Pulmonary artery endothelial cell (primary cell): ENCODE results near the gene EDEM3. TPM values are rescaled to one million over a fixed set of nuclear protein-coding genes. Genes with fewer than 3 reads are reported as not detected.
A peak's percentile ranks its signal among the peaks of the same experiment; 100 is the strongest.
"Not testable (repeated sequence)": the region's sequence is repeated elsewhere in the genome, so short reads cannot be mapped to it uniquely, and the experiment has no call there.

ENCODE experiments used
- DNase-seq: peaks from one replicate; pipeline ENCODE4 v3.0.0-alpha.2; 2011; ENCODE audit warnings: low read depth, low spot score
- total RNA-seq: library from RNA; depleted of rRNA; stranded (reverse); fragments of >200 nt; gene quantifications from 2 replicates; pipeline ENCODE4 v1.2.3, GENCODE V29; 2014

Gene EDEM3
- total RNA-seq: 53.1 and 90.3 TPM in 2 replicates

- DNase-seq: peak; percentile 99
Measured at GRCh38 chr1:184754476-184755225, at the start of gene EDEM3. TSS of gene EDEM3 (minus strand) at chr1:184754858. CDS start at chr1:184754646, 212 bp downstream.

GRCh38 chr1:184804220-184804619 is 49.6 kb upstream of the EDEM3 start:
- DNase-seq: no peak

GRCh38 chr1:184803180-184803492 is 48.5 kb upstream of the EDEM3 start:
- DNase-seq: no peak

- no peak for DNase-seq
Measured at GRCh38 chr1:184802354-184803179, 47.9 kb upstream of the EDEM3 start.

- DNase-seq: peak; percentile 68
Measured at GRCh38 chr1:184801503-184801902, 46.8 kb upstream of the EDEM3 start.

GRCh38 chr1:184800876-184801275 is 46.2 kb upstream of the EDEM3 start:
- no peak for DNase-seq

- no peak for DNase-seq
Measured at GRCh38 chr1:184793967-184794366, 39.3 kb upstream of the EDEM3 start.

- DNase-seq: peak; percentile 73
Measured at GRCh38 chr1:184792450-184792969, 37.9 kb upstream of the EDEM3 start.

- DNase-seq: no peak
Measured at GRCh38 chr1:184791550-184791900, 36.9 kb upstream of the EDEM3 start.

GRCh38 chr1:184790642-184791549 is 36.2 kb upstream of the EDEM3 start:
- DNase-seq: no peak

GRCh38 chr1:184789884-184790283 is 35.2 kb upstream of the EDEM3 start:
- no peak for DNase-seq

GRCh38 chr1:184788970-184789369 is 34.3 kb upstream of the EDEM3 start:
- no peak for DNase-seq

GRCh38 chr1:184785529-184785928 is 30.9 kb upstream of the EDEM3 start:
- DNase-seq: no peak

GRCh38 chr1:184783723-184784122 is 29.1 kb upstream of the EDEM3 start:
- DNase-seq: not testable (repeated sequence)

GRCh38 chr1:184781941-184782340 is 27.3 kb upstream of the EDEM3 start:
- DNase-seq: no peak

GRCh38 chr1:184775885-184776284 is 21.2 kb upstream of the EDEM3 start:
- DNase-seq: no peak

GRCh38 chr1:184775329-184775728 is 20.7 kb upstream of the EDEM3 start:
- no peak for DNase-seq

- no peak for DNase-seq
Measured at GRCh38 chr1:184773762-184774320, 19.2 kb upstream of the EDEM3 start.

GRCh38 chr1:184771190-184771691 is 16.6 kb upstream of the EDEM3 start:
- no peak for DNase-seq

GRCh38 chr1:184770181-184770979 is 15.7 kb upstream of the EDEM3 start:
- DNase-seq: no peak
